Stimulated activated CD4-positive, alpha-beta T cell treated with anti-CD3 and anti-CD28 coated beads, Interleukin-4, amount 100 ng/mL, for 4 hours (primary cell): ENCODE data around the gene CFAP210.
"Not testable (repeated sequence)": the region's sequence is repeated elsewhere in the genome, so short reads cannot be mapped to it uniquely, and the experiment has no call there.

ENCODE experiments used
- DNase-seq, 2 experiments: peaks; one replicate each; pipeline ENCODE4 v3.0.0-alpha.2; 2020

The CFAP210 gene

DNA sequence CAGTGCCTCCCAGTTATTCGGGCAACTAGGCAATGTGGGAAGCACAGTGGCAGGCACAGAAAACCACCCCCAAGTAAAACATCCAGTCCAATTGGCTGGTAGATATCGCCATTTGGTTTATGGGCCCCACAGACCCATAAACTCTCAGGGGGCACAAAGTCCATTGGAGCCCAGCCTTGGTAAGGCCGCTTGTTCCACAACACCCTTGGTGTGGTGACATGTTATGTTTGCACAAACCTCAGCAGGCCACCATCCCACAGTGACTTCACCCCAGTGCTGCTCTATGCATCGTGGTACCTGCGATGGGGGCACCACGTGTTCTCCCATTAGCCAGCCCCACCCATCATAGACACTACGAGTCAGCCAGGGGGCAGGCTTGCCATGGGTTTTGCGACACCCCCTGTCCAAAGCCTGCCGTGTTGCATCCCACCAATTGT, 18.6 kb upstream of the CFAP210 start:
- DNase-seq, result no peak

DNA sequence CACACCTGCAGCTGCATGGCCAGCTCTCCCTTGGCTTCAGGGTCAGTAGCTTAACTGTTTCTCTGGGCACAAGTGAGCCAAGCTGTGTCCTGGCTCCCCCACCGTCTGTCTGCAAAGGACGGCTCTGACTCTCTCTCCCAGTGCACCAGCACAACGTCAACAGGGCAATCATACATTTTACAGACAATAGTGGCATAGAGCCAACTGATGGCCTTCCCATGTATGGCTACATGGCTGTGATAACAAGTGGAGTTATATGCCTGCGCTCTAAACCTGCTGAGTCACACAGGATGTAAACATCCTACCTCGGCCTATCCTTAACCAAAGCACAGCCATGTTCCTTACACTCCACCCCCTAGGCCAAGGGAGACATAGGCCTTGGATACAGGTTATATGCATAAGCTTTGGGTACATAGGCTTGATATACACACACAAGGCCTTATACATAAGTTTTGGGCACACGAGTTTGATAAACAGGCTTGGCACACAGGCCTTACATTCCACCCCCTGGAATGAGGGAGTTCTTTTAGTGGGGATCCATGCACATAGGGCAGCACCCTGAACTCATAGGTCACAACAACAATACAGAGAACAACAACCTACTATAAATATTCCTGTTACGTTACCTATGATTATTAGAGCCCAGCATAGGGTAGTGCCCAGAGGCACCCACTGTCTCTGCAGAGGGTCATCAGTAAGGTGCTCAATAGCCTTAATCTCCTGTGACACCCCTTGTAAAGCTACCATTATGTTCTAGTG, 17.7 kb upstream of the CFAP210 start:
- no peak for DNase-seq

DNA sequence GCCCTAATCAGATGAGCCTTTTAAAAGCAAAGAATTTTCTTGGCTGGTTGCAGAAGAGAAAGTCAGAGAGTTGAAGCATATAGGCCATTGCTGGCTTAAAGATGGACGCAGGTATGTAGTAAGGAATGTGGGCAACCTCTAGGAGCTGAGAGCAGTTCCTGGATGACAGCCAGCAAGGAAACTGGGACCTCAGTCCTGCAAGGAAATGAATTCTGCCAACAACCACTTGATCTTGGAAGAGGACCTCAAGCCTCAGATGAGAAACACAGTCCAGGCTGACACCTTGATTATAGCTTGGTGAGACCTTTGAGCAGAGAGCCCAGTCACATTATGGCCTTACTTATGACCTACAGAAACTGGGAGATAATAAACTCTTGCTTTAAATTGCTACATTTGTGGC, 15.8 kb upstream of the CFAP210 start:
- DNase-seq, result no peak

DNA sequence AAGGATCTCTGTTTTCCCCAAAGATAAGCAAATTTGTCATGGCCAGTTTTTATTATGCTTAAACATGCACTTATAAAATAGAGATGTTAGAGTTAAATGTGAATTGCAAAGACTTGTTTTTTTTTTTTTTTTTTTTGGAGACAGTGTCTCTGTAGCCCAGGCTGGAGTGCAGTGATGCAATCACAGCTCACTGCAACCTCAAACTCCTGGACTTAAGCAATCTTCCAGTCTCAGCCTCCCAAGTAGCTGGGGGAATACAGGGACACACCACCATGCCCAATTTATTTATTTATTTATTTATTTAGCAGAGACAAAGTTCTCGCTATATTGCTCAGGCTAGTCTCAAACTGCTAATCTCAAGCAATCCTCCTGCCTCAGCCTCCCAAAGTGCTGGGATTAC, 15.1 kb upstream of the CFAP210 start:
- DNase-seq, result no peak

DNA sequence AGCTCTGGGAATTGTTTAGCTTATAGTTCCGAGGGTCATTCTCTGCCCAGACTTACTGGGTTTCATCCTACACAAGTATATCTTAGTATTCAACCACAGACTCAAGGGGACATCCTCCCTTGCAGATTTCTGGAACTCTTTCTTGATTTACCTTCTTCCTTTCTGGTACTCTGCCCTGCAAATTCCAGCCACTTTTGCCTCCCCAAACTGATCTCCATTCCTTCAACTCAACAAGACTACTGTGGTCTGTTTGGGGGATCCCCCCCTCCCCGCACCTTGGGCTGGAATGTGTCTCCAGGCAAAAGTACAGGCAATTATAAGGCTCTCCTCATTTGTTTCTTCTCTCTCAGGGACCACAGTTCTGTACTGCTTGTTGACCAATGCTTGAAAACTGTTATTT, 13.4 kb upstream of the CFAP210 start:
- DNase-seq, result no peak

DNA sequence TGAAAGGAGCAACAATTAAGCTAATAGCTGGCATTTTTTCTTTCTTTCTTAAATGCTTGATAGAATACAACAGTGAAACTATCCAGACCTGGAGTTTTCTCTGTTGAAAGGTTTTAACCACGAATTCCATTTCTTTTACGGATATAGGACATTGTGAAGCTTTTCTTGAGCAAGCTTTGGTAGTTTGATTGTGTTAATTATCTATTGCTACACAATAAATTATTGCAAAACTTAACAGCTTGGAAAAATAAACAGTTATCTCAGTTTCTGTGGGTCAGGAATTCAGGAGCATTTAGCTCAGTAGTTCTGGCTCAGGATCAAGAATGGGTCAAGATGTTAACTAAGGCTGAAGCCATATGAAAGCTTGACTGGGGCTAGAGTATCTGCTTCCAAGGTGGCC, 11.7 kb upstream of the CFAP210 start:
- DNase-seq, result no peak

DNA sequence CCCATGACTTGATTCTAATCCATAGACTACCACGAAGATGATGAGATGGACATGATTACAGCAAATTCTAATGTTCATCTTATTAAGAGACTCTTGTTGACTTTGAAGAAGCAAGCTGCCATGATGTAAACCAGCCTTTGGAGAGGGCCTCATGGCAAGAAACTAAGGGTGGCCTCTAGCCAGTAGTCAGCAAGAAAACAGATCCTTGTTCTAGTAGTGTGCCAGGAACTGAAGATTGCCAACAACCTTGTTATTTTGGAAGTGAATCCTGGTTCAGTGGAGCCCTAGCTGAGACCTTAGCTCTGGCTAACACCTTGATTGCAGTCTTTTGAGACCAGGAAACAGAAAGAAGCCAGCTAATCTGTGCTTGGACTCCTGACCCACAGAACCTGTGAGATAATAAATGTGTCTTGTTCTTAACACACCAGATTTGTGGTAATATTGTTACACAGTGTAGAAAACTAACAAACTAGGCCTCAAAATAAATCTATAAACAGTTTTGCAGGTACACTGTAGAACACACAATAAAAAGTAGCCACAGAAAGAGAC, 10.0 kb upstream of the CFAP210 start:
- no peak for DNase-seq

DNA sequence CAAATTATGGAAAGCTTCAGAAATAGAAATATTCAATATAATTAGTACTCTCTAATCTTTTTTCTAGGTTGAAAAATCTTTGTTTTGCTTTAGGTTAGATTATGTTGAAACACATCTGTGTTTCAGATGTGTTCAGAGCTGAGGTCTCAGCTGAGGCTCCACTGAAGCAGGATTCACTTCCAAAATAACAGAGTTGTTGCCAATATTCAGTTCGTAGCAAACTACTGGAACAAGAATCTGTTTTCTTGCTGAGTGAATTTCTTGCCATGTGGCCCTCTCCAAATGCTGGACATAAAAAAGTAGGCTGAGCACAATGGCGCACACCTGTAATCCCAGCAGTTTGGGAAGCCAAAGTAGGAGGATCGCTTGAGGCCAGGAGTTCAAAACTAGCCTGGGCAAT, 8.8 kb upstream of the CFAP210 start:
- no peak for DNase-seq

DNA sequence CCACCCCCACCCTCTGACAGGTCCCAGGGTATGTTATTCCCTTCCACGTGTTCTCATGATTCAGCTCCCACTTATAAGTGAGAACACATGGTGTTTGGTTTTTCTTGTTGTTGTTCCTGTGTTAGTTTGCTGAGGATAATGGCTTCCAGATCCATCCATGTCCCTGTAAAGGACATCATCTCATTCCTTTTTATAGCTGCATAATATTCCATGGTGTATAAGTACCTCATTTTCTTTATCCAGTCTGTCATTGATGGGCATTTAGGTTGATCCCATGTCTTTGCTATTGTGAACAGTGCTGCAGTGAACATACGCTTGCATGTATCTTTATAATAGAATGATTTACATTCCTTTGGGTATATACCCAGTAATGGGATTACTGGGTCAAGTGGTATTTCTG, 5.0 kb upstream of the CFAP210 start:
- not testable (repeated sequence) for DNase-seq

DNA sequence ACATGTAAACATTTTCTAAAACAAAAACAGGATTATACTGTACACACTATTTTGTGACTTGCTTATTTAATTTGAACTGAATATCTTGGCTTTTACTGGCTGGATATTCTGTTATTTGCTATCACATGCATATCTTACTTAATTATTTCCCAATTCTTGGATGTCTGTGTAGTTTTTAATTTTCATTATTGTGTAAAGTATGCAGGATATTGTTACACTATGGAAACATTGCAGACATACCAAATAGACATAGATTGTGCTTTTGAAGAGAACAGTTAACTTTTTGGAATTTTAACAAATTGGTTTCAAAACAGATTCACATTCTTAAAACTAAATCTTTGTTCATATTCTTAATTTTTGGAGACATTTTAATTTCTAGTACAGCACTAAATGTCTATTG, 2.2 kb upstream of the CFAP210 start:
- DNase-seq, result no peak

DNA sequence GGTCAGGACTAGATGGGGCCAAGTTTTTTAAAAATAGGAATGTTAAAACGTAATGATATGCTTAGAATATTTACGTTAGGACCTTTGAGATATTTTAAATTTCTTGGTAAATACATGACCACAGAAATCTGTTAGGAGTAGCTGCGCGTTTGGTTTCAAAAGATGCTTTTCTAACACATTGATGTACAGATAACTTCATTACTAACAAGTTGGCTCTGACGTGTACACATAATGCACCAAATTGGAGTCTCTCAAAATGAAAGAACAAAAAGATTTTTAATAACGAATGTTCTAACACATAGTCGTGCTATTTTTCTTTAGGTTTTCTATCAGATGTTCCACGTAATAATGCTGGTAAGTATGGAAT, 672 bp upstream of the CFAP210 start:
- DNase-seq, result no peak

DNA sequence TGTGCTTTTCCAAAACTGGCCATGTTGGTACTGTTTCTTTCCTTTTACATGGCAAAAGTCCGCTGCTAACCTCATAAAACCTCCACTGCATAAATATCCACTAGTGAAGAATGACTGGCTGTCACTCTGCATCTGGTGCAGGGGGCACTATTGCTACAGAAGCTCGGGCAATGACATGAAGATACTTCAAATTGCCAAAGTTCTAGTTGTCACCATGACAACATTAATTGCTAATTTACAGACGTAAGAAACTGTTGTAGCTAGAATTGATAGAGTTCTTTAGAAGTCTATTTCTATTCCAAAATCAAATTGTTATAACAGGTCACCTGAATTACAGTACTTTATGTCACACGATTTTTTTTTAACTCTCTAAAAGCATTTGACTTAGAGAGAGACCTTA, 845 bp downstream of the CFAP210 start:
- no peak for DNase-seq

DNA sequence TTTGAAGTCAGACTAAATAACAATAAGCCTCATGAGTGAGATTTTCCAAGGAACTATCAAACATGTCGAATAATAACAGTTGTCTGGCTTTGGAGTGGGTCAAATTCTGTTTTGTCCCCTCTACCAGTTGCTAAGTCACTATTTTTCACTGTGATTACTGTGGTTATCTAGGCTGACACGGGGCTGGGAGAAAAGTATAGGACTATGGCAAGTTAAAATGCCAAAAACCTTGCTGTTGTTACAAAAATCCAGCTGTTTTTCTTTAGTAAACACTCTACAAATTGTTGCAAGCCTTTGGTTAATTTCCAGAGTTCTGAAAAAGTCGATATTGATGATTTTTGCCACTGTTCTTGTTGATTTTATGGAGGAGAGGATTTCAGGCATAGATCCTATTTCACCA, 1.5 kb downstream of the CFAP210 start:
- DNase-seq, result no peak

DNA sequence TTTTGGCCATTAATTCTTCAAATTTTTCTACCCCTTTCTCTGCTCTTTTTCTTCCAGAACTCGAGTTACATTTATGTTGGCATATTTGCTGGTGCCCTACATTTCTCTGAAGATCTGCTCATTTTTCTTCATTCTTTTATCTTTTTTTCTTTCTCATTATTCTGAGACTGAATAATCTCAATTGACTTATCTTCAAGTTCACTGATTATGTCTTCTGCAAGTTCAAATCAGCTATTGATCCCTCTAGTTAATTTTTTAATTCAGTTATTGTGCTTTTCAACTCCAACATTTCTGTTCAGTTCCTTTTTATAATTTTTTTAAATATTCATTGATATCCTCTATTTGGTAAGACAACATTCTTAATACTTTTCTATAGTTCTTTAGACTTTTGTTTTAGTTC, 3.2 kb downstream of the CFAP210 start:
- no peak for DNase-seq

DNA sequence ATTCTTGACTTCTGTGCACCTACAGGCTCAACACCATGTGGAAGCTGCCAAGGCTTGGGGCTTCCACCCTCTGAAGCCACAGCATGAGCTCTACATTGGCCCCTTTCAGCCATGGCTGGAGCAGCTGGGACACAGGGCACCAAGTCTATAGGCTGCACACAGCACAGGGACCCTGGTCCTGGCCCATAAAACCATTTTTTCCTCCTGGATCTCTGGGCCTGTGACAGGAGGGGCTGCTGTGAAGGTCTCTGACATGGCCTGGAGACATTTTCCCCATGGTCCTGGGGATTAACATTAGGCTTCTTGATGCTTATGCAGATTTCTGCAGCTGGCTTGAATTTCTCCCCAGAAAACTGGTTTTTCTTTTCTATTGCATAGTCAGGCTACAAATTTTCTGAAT, 6.3 kb downstream of the CFAP210 start:
- DNase-seq, result not testable (repeated sequence)

DNA sequence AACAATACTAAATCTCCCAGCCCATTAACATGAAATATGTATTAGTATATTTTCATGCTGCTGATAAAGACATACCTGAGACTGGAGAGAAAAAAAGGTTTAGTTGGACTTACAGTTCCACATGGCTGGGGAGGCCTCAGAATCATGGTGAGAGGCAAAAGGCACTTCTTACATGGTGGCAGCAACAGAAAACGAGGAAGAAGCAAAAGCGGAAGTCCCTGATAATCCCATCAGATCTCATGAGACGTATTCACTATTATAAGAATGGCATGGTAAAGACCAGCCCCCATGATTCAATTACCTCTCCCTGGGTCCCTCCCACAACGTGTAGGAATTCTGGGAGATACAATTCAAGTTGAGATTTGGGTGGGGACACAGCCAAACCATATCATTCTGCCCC, 7.4 kb downstream of the CFAP210 start:
- DNase-seq, result not testable (repeated sequence)

DNA sequence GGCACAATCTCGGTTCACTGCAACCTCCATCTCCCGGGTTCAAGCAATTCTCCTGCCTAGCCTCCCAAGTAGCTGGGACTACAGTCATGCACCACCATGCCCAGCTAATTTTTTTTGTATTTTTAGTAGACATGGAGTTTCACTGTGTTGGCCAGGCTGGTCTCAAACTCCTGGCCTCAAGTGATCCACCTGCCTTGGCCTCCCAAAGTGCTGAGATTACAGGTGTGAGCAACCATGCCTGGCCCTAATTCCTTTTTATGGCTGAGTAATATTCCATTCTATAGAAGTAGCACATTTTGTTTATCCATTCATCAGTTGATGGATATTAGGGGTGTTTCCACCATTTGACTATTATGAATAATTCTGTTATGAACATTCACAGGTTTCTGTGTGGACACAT, 9.5 kb downstream of the CFAP210 start:
- DNase-seq, result not testable (repeated sequence)

DNA sequence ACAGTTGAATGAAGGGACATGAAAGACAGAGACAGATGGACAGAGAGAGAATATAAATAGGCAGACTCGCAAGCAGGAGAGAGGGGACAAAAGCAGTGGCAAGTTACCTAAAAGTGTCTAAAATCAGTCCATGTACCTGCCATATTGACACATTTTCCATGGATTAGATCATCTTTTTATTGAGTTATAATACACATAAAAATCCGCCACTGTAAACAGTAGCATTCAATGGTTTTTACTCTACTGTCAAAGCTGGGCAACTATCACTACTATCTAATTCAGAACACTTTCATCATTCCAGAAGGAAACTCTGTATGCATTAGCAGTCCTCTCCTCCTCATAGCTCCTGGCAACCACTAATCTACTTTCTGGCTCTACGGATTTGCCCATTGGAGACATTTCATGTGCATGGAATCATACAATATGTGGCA, 10.1 kb downstream of the CFAP210 start:
- DNase-seq, result no peak

DNA sequence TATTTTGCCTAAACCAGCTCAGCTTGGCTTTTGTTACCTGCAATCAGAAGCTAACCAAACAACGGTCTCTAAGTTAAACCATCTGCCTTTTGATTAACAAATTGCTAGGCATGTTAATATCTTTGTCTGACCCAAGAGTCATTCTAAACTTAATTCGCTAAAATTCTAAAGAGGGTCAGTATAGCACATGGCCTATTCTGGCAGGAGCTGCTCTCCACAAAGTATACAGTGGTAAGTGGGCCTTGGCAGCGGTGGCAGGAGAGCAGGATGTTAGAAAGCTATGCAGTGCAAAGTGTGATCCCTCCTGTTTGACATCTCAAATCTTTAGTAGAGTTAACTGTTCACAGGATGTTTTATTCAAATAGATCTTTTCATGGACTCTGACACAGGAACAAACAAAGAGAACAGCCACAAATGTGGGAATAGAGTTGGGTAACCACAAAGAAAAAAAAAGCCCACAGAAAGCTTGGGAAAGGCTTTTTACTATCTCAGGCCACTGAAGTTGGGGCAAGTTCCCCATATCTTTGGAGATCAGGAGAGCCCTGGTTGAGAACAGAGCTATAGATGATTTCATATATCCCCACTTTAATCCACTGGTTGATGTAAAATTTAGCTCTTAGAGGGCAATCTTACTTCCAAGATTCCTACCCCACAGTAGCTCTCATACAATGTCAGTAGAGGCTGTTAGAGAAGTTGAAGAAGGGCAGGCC, 10.6 kb downstream of the CFAP210 start:
- DNase-seq, result no peak

DNA sequence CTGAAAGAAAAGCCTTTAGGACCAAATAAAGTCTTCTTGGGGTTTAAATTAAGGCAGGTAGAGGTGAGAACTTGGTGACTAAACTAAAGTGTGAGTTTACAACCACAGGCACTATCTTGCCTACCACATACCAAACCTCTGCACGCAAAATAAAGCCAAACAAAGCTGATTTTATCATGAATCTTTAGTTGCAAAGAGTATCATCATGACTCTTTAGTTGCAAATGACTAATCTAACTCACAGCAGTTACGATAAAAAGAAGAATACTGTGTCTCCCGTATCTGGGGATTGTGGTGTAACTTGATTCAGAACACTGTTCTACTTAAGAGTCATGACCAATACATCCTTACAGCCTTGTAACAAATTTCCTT, 11.2 kb downstream of the CFAP210 start:
- DNase-seq, result no peak

DNA sequence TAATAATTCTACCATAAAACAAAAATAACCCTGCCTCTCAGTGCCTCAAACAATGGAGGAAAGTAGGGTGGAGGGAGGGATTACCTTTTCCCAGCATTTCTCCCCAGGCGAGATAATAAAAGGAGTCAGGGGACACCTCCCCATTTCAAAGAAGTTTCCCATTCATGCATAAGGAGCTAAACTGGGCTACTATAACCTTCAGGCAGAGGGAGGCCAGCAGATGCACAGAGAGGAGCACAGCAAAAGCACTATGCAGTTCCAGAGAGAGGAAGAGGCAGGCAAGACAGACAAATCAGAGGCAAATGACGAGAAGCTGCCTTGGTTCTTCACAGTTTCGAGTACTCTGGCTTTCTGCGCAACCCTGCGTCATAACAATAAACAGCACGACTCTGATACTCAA, 17.4 kb downstream of the CFAP210 start:
- DNase-seq, result no peak

DNA sequence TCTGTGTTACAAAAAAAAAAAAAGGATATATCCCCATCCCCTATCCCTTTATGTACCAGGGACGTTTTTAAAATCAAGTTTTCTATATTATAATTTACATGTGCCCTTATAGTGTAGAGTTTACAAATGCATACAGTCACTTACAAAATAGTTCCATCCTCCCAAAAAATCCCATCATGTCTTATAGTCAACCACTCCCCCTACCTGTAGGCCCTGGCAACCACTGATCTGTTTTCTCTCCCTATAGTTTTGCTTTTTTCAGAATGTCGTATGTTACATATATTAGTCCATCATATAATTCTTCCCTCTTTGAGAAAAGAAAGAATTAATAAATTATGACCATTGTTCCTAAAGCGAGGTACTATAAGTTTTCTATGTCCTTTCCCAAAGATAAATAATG, 17.8 kb downstream of the CFAP210 start:
- DNase-seq, result no peak

DNA sequence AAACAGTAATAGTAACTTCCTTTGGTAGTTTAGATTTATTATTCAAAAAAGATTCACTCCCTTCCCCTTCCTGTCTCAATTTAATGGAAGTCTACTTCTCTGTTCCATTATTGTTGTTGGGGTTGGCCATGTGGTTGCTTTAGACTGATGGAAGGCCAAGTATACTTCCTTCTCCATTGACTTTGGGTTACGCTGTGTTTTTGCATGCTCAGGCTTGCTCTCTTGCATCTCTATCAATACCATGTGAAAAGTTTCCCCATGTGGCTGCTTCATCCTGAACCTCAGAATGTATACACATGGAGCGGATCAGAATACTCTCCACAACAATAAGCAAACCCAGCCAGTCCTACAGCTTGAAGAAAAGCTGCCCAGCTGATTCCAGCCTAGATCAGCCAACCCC, 20.3 kb downstream of the CFAP210 start:
- no peak for DNase-seq

DNA sequence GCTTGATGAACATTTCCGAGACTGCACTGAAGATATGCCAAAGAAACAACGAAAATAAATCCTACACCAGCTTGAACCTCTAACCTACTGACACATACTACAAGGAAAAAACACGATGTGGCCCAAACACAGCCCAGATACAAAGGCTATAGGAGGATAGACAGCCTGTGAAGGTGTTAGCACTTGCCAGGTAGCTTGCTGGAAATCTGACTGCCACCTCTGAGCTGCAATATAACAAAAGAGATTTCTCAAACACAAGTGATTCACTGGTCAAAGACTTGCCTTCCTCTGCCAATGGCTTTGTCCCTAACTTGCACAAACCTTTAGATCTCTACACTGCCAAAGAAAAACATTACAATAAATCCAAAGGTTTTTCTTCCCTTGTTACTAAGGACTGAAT, 21.1 kb downstream of the CFAP210 start:
- no peak for DNase-seq

DNA sequence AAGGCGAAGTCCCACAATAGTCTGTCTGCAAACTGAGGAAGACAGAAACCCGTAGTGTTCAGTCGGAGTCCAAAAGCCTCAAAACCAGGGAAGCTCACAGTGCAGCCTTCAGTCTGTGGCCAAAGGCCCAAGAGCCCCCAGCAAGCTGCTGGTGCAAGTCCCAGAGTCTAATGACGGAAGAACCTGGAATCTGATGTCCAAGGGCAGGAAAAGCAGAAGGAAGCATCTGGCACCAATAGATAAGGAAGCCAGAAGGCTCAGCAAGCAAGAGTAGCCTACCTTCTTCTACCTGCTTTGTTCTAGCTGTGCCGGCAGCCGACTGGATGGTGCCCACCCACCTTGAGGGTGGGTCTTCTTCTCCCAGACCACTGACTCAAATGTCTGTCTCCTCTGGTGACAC, 21.8 kb downstream of the CFAP210 start:
- no peak for DNase-seq
